ENCODE data around the gene ST14. TPM values are rescaled to one million over a fixed set of nuclear protein-coding genes. Genes with fewer than 3 reads are reported as not detected.
"Not testable (repeated sequence)": the region's sequence is repeated elsewhere in the genome, so short reads cannot be mapped to it uniquely, and the experiment has no call there.

ST14 gene
- total RNA-seq, 2 donors from 2014 or later, result 17.5 to 21.7 TPM

- H3K27me3 ChIP-seq (ENCODE audit: control insufficient read depth, insufficient read depth, low read length, poor library complexity, severe bottlenecking), result no peaks in the 10 kb centered on the region
- Mint-ChIP-seq H3K4me1 (peaks cover 4% of the 10 kb centered on the region), H3K9me3 (no peaks in the 10 kb centered on the region), H3K4me3 (no peak overlapping the region), H3K36me3 (ENCODE audit: low read depth) (peaks cover 7% of the 10 kb centered on the region), H3K27me3 (ENCODE audit: insufficient read depth) (no peaks in the 10 kb centered on the region), H3K27ac (no peak overlapping the region)
- no peaks in the 10 kb centered on the region for H3K9me3 ChIP-seq (ENCODE audit: control insufficient read depth, low read length)
- H3K4me3 ChIP-seq (ENCODE audit: low read length), result no peak overlapping the region
- DNase-seq, result no peak
- H3K36me3 ChIP-seq (ENCODE audit: control insufficient read depth, insufficient read depth, low read length), result no peaks in the 10 kb centered on the region
- H3K9ac ChIP-seq (ENCODE audit: extremely low read depth, low read length, poor library complexity, severe bottlenecking), result no peak overlapping the region
- TF ChIP-seq CTCF (conservative IDR thresholded peaks at IDR 0.05), result no peak
- H3K4me1 ChIP-seq (ENCODE audit: control insufficient read depth, insufficient read depth, low read length), result no peaks in the 10 kb centered on the region
- 95 to 100% methylated on average over 3 to 4 of the region's 4 CpGs for WGBS, 2 experiments (ENCODE audit: insufficient coverage in 1 of 2, insufficient read length in 1 of 2)
- no peak overlapping the region for H3K27ac ChIP-seq (ENCODE audit: low read depth, low read length)
These were observed 67.8 kb downstream of the ST14 start for GRCh38 chr11:130227373-130227772.

- H3K36me3 ChIP-seq (ENCODE audit: control insufficient read depth, insufficient read depth, low read length), result peaks cover 42% of the 10 kb centered on the region
- H3K4me1 ChIP-seq (ENCODE audit: control insufficient read depth, insufficient read depth, low read length); H3K9ac ChIP-seq (ENCODE audit: extremely low read depth, low read length, poor library complexity, severe bottlenecking); DNase-seq; H3K27ac ChIP-seq (ENCODE audit: low read depth, low read length); H3K4me3 Mint-ChIP-seq; H3K27me3 ChIP-seq (ENCODE audit: control insufficient read depth, insufficient read depth, low read length, poor library complexity, severe bottlenecking); H3K27me3 Mint-ChIP-seq (ENCODE audit: insufficient read depth); H3K27ac Mint-ChIP-seq; H3K9me3 Mint-ChIP-seq; H3K4me3 ChIP-seq (ENCODE audit: low read length); H3K4me1 Mint-ChIP-seq; H3K9me3 ChIP-seq (ENCODE audit: control insufficient read depth, low read length): not testable (repeated sequence)
- peaks cover 27% of the 10 kb centered on the region for H3K36me3 Mint-ChIP-seq (ENCODE audit: low read depth)
These were observed 73.9 kb downstream of the ST14 start for GRCh38 chr11:130233486-130233885.

GRCh38 chr11:130233888-130234287 lies 74.3 kb downstream of the ST14 start:
- not testable (repeated sequence) for H3K4me3 ChIP-seq (ENCODE audit: low read length); H3K27ac Mint-ChIP-seq; H3K4me1 ChIP-seq (ENCODE audit: control insufficient read depth, insufficient read depth, low read length); H3K9ac ChIP-seq (ENCODE audit: extremely low read depth, low read length, poor library complexity, severe bottlenecking); H3K4me1 Mint-ChIP-seq; H3K27ac ChIP-seq (ENCODE audit: low read depth, low read length); H3K27me3 ChIP-seq (ENCODE audit: control insufficient read depth, insufficient read depth, low read length, poor library complexity, severe bottlenecking); H3K9me3 Mint-ChIP-seq; H3K27me3 Mint-ChIP-seq (ENCODE audit: insufficient read depth); H3K9me3 ChIP-seq (ENCODE audit: control insufficient read depth, low read length); H3K4me3 Mint-ChIP-seq; DNase-seq
- WGBS, 2 experiments (ENCODE audit: insufficient coverage in 1 of 2, insufficient read length in 1 of 2), result 83% methylated on average over 1 of the region's 3 CpGs; no CpG with 5 or more reads in 1 of the 2 experiments
- peaks cover 46% of the 10 kb centered on the region for H3K36me3 ChIP-seq (ENCODE audit: control insufficient read depth, insufficient read depth, low read length)
- H3K36me3 Mint-ChIP-seq (ENCODE audit: low read depth), result peaks cover 29% of the 10 kb centered on the region

- TF ChIP-seq CTCF (conservative IDR thresholded peaks at IDR 0.05), result no peak
- Histone ChIP-seq H3K27me3 (ENCODE audit: control insufficient read depth, insufficient read depth, low read length, poor library complexity, severe bottlenecking) (no peaks in the 10 kb centered on the region), H3K4me1 (ENCODE audit: control insufficient read depth, insufficient read depth, low read length) (no peaks in the 10 kb centered on the region), H3K36me3 (ENCODE audit: control insufficient read depth, insufficient read depth, low read length) (peaks cover 49% of the 10 kb centered on the region), H3K9ac (ENCODE audit: extremely low read depth, low read length, poor library complexity, severe bottlenecking) (no peak overlapping the region), H3K4me3 (ENCODE audit: low read length) (no peak overlapping the region), H3K27ac (ENCODE audit: low read depth, low read length) (no peak overlapping the region), H3K9me3 (ENCODE audit: control insufficient read depth, low read length) (no peaks in the 10 kb centered on the region)
- no peak overlapping the region for H3K4me3 Mint-ChIP-seq
- no peaks in the 10 kb centered on the region for H3K9me3 Mint-ChIP-seq
- H3K4me1 Mint-ChIP-seq, result peaks cover 1% of the 10 kb centered on the region
- DNase-seq, result no peak
- H3K27me3 Mint-ChIP-seq (ENCODE audit: insufficient read depth), result no peaks in the 10 kb centered on the region
- no peak overlapping the region for H3K27ac Mint-ChIP-seq
- H3K36me3 Mint-ChIP-seq (ENCODE audit: low read depth), result peaks cover 32% of the 10 kb centered on the region
These were observed 74.7 kb downstream of the ST14 start for GRCh38 chr11:130234315-130234714.
